Measurements from ENCODE around the gene TRIM40. TPM values are rescaled to one million over a fixed set of nuclear protein-coding genes. Genes with fewer than 3 reads are reported as not detected.
"Not testable (repeated sequence)": the region's sequence is repeated elsewhere in the genome, so short reads cannot be mapped to it uniquely, and the experiment has no call there.

The TRIM40 gene
- total RNA-seq, 3 donors from 2014 or later = not detected

GRCh38 chr6:30102970-30103871 lies 32.7 kb upstream of the TRIM40 start:
- ATAC-seq (peak; percentile 84), DNase-seq (peak; percentile 78)
- Mint-ChIP-seq H3K9me3 (no peaks in the 10 kb centered on the region), H3K36me3 (ENCODE audit: insufficient read depth) (no peaks in the 10 kb centered on the region), H3K4me3 (peak overlapping the region; percentile 82), H3K4me1 (ENCODE audit: low read depth) (peaks cover 39% of the 10 kb centered on the region), H3K27me3 (ENCODE audit: low read depth) (peaks cover 45% of the 10 kb centered on the region)

GRCh38 chr6:30103872-30104179 lies 32.1 kb upstream of the TRIM40 start:
- Mint-ChIP-seq H3K27me3 (ENCODE audit: low read depth) (peaks cover 45% of the 10 kb centered on the region), H3K4me3 (peak overlapping the region; percentile 82), H3K4me1 (ENCODE audit: low read depth) (peaks cover 35% of the 10 kb centered on the region), H3K9me3 (no peaks in the 10 kb centered on the region), H3K36me3 (ENCODE audit: insufficient read depth) (no peaks in the 10 kb centered on the region)
- DNase-seq = no peak
- ATAC-seq = no peak

- no peak for DNase-seq
- Mint-ChIP-seq H3K4me1 (ENCODE audit: low read depth) (peaks cover 33% of the 10 kb centered on the region), H3K4me3 (no peak overlapping the region), H3K27me3 (ENCODE audit: low read depth) (peaks cover 41% of the 10 kb centered on the region), H3K9me3 (no peaks in the 10 kb centered on the region), H3K36me3 (ENCODE audit: insufficient read depth) (no peaks in the 10 kb centered on the region)
- ATAC-seq = no peak
Measured at GRCh38 chr6:30104661-30105060, 31.3 kb upstream of the TRIM40 start.

- ATAC-seq (no peak), DNase-seq (no peak)
- Mint-ChIP-seq H3K36me3 (ENCODE audit: insufficient read depth) (no peaks in the 10 kb centered on the region), H3K4me1 (ENCODE audit: low read depth) (peaks cover 5% of the 10 kb centered on the region), H3K4me3 (no peak overlapping the region), H3K27me3 (ENCODE audit: low read depth) (peaks cover 51% of the 10 kb centered on the region), H3K9me3 (no peaks in the 10 kb centered on the region)
Measured at GRCh38 chr6:30111266-30111856, 24.6 kb upstream of the TRIM40 start.

GRCh38 chr6:30112402-30112994 lies 23.4 kb upstream of the TRIM40 start:
- H3K9me3 Mint-ChIP-seq = no peaks in the 10 kb centered on the region

GRCh38 chr6:30113003-30113759 lies 22.8 kb upstream of the TRIM40 start, which contains the start of gene TRIM31:
TSS of gene TRIM31 (minus strand) at chr6:30113090. CDS start at chr6:30112805, 285 bp downstream.
- no peaks in the 10 kb centered on the region for H3K9me3 Mint-ChIP-seq
- DNase-seq (no peak), ATAC-seq (peak in 1 of 2 donors; percentile 52)
- H3K4me1 Mint-ChIP-seq (ENCODE audit: low read depth) = peaks cover 5% of the 10 kb centered on the region
- no peak within 1 kb of the TSS for H3K4me3 Mint-ChIP-seq
- H3K36me3 Mint-ChIP-seq (ENCODE audit: insufficient read depth) = no peaks in the 10 kb centered on the region
- peaks cover 47% of the 10 kb centered on the region for H3K27me3 Mint-ChIP-seq (ENCODE audit: low read depth)

More at GRCh38 chr6:30112402-30112994, 23.4 kb upstream of the TRIM40 start:
- no peak for ATAC-seq
- Mint-ChIP-seq H3K4me3 (no peak overlapping the region), H3K27me3 (ENCODE audit: low read depth) (peaks cover 50% of the 10 kb centered on the region), H3K36me3 (ENCODE audit: insufficient read depth) (no peaks in the 10 kb centered on the region), H3K4me1 (ENCODE audit: low read depth) (peaks cover 5% of the 10 kb centered on the region)
- no peak for DNase-seq

GRCh38 chr6:30113841-30114240 lies 22.1 kb upstream of the TRIM40 start:
- H3K4me3 Mint-ChIP-seq = no peak overlapping the region

GRCh38 chr6:30116724-30117123 lies 19.2 kb upstream of the TRIM40 start:
- DNase-seq (no peak), ATAC-seq (no peak)
- Mint-ChIP-seq H3K9me3 (no peaks in the 10 kb centered on the region), H3K27me3 (ENCODE audit: low read depth) (peaks cover 24% of the 10 kb centered on the region), H3K36me3 (ENCODE audit: insufficient read depth) (no peaks in the 10 kb centered on the region), H3K4me3 (no peak overlapping the region), H3K4me1 (ENCODE audit: low read depth) (peaks cover 5% of the 10 kb centered on the region)

More at GRCh38 chr6:30113841-30114240, 22.1 kb upstream of the TRIM40 start:
- no peaks in the 10 kb centered on the region for H3K36me3 Mint-ChIP-seq (ENCODE audit: insufficient read depth)
- ATAC-seq (no peak), DNase-seq (no peak)
- no peaks in the 10 kb centered on the region for H3K9me3 Mint-ChIP-seq
- peaks cover 5% of the 10 kb centered on the region for H3K4me1 Mint-ChIP-seq (ENCODE audit: low read depth)
- H3K27me3 Mint-ChIP-seq (ENCODE audit: low read depth) = peaks cover 42% of the 10 kb centered on the region

- peaks cover 15% of the 10 kb centered on the region for H3K27me3 Mint-ChIP-seq (ENCODE audit: low read depth)
- not testable (repeated sequence) for DNase-seq; H3K4me1 Mint-ChIP-seq (ENCODE audit: low read depth)
Measured at GRCh38 chr6:30118691-30119090, 17.2 kb upstream of the TRIM40 start.

GRCh38 chr6:30121446-30122366 lies 14.2 kb upstream of the TRIM40 start:
- no peaks in the 10 kb centered on the region for H3K9me3 Mint-ChIP-seq
- no peak for DNase-seq
- no peak overlapping the region for H3K4me3 Mint-ChIP-seq
- H3K27me3 Mint-ChIP-seq (ENCODE audit: low read depth) = peaks cover 28% of the 10 kb centered on the region
- H3K4me1 Mint-ChIP-seq (ENCODE audit: low read depth) = no peaks in the 10 kb centered on the region
- H3K36me3 Mint-ChIP-seq (ENCODE audit: insufficient read depth) = no peaks in the 10 kb centered on the region
- no peak for ATAC-seq

More at GRCh38 chr6:30118691-30119090, 17.2 kb upstream of the TRIM40 start:
- H3K9me3 Mint-ChIP-seq; H3K4me3 Mint-ChIP-seq; ATAC-seq; H3K36me3 Mint-ChIP-seq (ENCODE audit: insufficient read depth): not testable (repeated sequence)

- H3K9me3 Mint-ChIP-seq = no peaks in the 10 kb centered on the region
- H3K36me3 Mint-ChIP-seq (ENCODE audit: insufficient read depth) = no peaks in the 10 kb centered on the region
- ATAC-seq (no peak), DNase-seq (no peak)
- H3K27me3 Mint-ChIP-seq (ENCODE audit: low read depth) = peaks cover 32% of the 10 kb centered on the region
- no peak overlapping the region for H3K4me3 Mint-ChIP-seq
- H3K4me1 Mint-ChIP-seq (ENCODE audit: low read depth) = no peaks in the 10 kb centered on the region
Measured at GRCh38 chr6:30122515-30122914, 13.4 kb upstream of the TRIM40 start.

GRCh38 chr6:30127238-30128093 lies 8.5 kb upstream of the TRIM40 start:
- H3K27me3 Mint-ChIP-seq (ENCODE audit: low read depth) = peaks cover 68% of the 10 kb centered on the region
- H3K4me1 Mint-ChIP-seq (ENCODE audit: low read depth) = peaks cover 8% of the 10 kb centered on the region
- H3K9me3 Mint-ChIP-seq = no peaks in the 10 kb centered on the region
- H3K36me3 Mint-ChIP-seq (ENCODE audit: insufficient read depth) = no peaks in the 10 kb centered on the region
- DNase-seq = no peak
- ATAC-seq = peak in 1 of 2 donors; percentile 32
- no peak overlapping the region for H3K4me3 Mint-ChIP-seq
